Panc1 (cell line): ENCODE data around the gene PM20D1. TPM values are rescaled to one million over a fixed set of nuclear protein-coding genes. Genes with fewer than 3 reads are reported as not detected.

Experiments used
- ATAC-seq: fragments of 200-7000 bp; cut with Tn5 transposase; 2 replicates; pipeline ENCODE4 v1.9.1; 2020; ENCODE audit warnings: mild to moderate bottlenecking, moderate library complexity
- BruUV-seq: library from RNA; stranded (reverse); fragments of 400-500 nt; replicated peaks from 2 replicates; lab custom pipeline; 2021; lab: Mats Ljungman, UMichigan
- CTCF ChIA-PET: fragments of 300-600 bp; sonication (Branson Sonifier 250); formaldehyde crosslinking; loops from one replicate; lab custom pipeline; 2022; ENCODE audit warnings: antibody characterized with exemption; lab: Charles Lee
- POLR2A ChIA-PET: fragments of 300-600 bp; sonication (Branson Sonifier 250); formaldehyde crosslinking; loops from one replicate; lab custom pipeline; 2022; ENCODE audit warnings: antibody characterized with exemption; lab: Charles Lee
- DNase-seq: peaks from one replicate; pipeline ENCODE4 v3.0.0-alpha.2; 2010; ENCODE audit warnings: low read depth, low spot score
- H3K27ac ChIP-seq: 2 replicates; pipeline ENCODE4 v1.5.1; 2011; ENCODE audit warnings: mild to moderate bottlenecking, low read length, inconsistent platforms
- H3K27me3 ChIP-seq: fragments of 200-500 bp; sonication (Bioruptor generic); 2 replicates; pipeline ENCODE4 v1.6.0; 2014; ENCODE audit warnings: low read length, inconsistent platforms; ENCODE audit not compliant: control insufficient read depth, insufficient read depth
- H3K36me3 ChIP-seq: fragments of 200-500 bp; sonication (Bioruptor generic); 2 replicates; pipeline ENCODE4 v1.5.1; 2014; ENCODE audit warnings: inconsistent platforms, mild to moderate bottlenecking, low read length, moderate library complexity; ENCODE audit not compliant: control insufficient read depth, insufficient read depth
- H3K4me1 ChIP-seq: 2 replicates; pipeline ENCODE4 v1.5.1; 2011; ENCODE audit warnings: inconsistent platforms, mild to moderate bottlenecking, low read length, moderate library complexity; ENCODE audit not compliant: control insufficient read depth, insufficient read depth
- H3K4me3 ChIP-seq, 2 experiments: 2 replicates each; pipeline ENCODE4 v1.5.1; 2011 to 2012; ENCODE audit warnings: low read depth in 2 of 2, low read length in 2 of 2, mild to moderate bottlenecking in 2 of 2, inconsistent platforms in 1 of 2, moderate library complexity in 1 of 2
- H3K9me3 ChIP-seq: fragments of 200-500 bp; sonication (Bioruptor generic); 2 replicates; pipeline ENCODE4 v1.5.1; 2014; ENCODE audit warnings: low read depth, mild to moderate bottlenecking, inconsistent platforms, low read length, moderate library complexity; ENCODE audit not compliant: control insufficient read depth, insufficient read depth
- POLR2AphosphoS5 ChIP-seq: IDR thresholded peaks from 2 replicates; pipeline ENCODE4 v1.6.1; 2012; ENCODE audit warnings: mild to moderate bottlenecking, low read depth, low read length, moderate library complexity
- TCF7L2 ChIP-seq: IDR thresholded peaks from 2 replicates; pipeline ENCODE4 v1.6.1; 2011; ENCODE audit warnings: mild to moderate bottlenecking, low read depth, low read length, inconsistent platforms
- in situ Hi-C: cut with HindIII; loops from 2 replicates; pipeline ENCODE4 v1.10.0; 2016; ENCODE audit warnings: low sequenced_read_pairs, low pct_unique_long_range_greater_than_20kb
- intact Hi-C: fragments of 100-400 bp; cut with micrococcal nuclease; formaldehyde crosslinking; loops from one replicate; pipeline ENCODE4 v1.10.0; 2022; ENCODE audit not compliant: unreplicated experiment
- total RNA-seq: library from RNA; stranded (reverse); gene quantifications from one replicate; pipeline ENCODE4 v1.2.1, GENCODE V29; 2021; ENCODE audit not compliant: unreplicated experiment
- TF ChIP-seq, protein P1 (sequence below), 2 experiments: IDR thresholded peaks; 2 replicates each; pipeline ENCODE4 v1.6.1; 2011 to 2012; ENCODE audit warnings: low read depth in 2 of 2, control low read depth in 1 of 2, low read length in 1 of 2, mild to moderate bottlenecking in 1 of 2, moderate library complexity in 1 of 2; ENCODE audit not compliant: insufficient read depth in 1 of 2

Gene PM20D1
- total RNA-seq, 1 experiment from 2014 or later, result 0.13 TPM

GRCh38 chr1:205780335-205780734 is 69.6 kb downstream of the PM20D1 start:
- Histone ChIP-seq H3K27me3 (no peaks in the 10 kb centered on the region), H3K36me3 (no peaks in the 10 kb centered on the region), H3K4me3 (no peak overlapping the region), H3K4me1 (peaks cover 4% of the 10 kb centered on the region; the same call in 1 of the 2 replicates), H3K9me3 (peaks cover 5% of the 10 kb centered on the region; the same call in 1 of the 2 replicates), H3K27ac (no peak overlapping the region)
- ChIA-PET POLR2A (no interaction called here), CTCF (no interaction called here)
- DNase-seq (no peak), ATAC-seq (no peak)
- TF ChIP-seq, protein P1, sequence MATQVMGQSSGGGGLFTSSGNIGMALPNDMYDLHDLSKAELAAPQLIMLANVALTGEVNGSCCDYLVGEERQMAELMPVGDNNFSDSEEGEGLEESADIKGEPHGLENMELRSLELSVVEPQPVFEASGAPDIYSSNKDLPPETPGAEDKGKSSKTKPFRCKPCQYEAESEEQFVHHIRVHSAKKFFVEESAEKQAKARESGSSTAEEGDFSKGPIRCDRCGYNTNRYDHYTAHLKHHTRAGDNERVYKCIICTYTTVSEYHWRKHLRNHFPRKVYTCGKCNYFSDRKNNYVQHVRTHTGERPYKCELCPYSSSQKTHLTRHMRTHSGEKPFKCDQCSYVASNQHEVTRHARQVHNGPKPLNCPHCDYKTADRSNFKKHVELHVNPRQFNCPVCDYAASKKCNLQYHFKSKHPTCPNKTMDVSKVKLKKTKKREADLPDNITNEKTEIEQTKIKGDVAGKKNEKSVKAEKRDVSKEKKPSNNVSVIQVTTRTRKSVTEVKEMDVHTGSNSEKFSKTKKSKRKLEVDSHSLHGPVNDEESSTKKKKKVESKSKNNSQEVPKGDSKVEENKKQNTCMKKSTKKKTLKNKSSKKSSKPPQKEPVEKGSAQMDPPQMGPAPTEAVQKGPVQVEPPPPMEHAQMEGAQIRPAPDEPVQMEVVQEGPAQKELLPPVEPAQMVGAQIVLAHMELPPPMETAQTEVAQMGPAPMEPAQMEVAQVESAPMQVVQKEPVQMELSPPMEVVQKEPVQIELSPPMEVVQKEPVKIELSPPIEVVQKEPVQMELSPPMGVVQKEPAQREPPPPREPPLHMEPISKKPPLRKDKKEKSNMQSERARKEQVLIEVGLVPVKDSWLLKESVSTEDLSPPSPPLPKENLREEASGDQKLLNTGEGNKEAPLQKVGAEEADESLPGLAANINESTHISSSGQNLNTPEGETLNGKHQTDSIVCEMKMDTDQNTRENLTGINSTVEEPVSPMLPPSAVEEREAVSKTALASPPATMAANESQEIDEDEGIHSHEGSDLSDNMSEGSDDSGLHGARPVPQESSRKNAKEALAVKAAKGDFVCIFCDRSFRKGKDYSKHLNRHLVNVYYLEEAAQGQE (IDR thresholded peaks at IDR 0.05; ENCODE audit: insufficient read depth in 1 of 2, low read depth in 2 of 2, low read length in 1 of 2), result no peak
- no peak for TF ChIP-seq POLR2AphosphoS5
- no peak for TF ChIP-seq TCF7L2
- intact Hi-C loops (no loop called here), in situ Hi-C loops (no loop called here)
- BruUV-seq, result no TSS peak

Other genes with a start within 250 kb of the PM20D1 start
- gene ELK4, start 218.1 kb downstream of the PM20D1 start, total RNA-seq, result 54.6 TPM
- gene SLC45A3, start 169.6 kb downstream of the PM20D1 start, total RNA-seq, result 3.0 TPM
- gene NUCKS1, start 100.0 kb downstream of the PM20D1 start, total RNA-seq, result 210 TPM
- 15.1 TPM for gene RAB29, start 74.7 kb downstream of the PM20D1 start, total RNA-seq
- 33.3 TPM for gene SLC41A1, start 36.9 kb downstream of the PM20D1 start, total RNA-seq
- not detected for gene SLC26A9, start 93.3 kb upstream of the PM20D1 start, total RNA-seq
- gene RAB7B, start 153.3 kb upstream of the PM20D1 start, total RNA-seq, result 0.05 TPM
- gene CTSE, start 173.8 kb upstream of the PM20D1 start, total RNA-seq, result not detected
- gene RHEX, start 203.0 kb upstream of the PM20D1 start, total RNA-seq, result not detected